ENCODE results near the gene ZFAND3.

The ZFAND3 gene

GRCh38 chr6:38193481-38194281 lies 374.2 kb downstream of the ZFAND3 start:
- DNase-seq, result no peak

- DNase-seq, result no peak
Measured at GRCh38 chr6:38194282-38194572, 374.7 kb downstream of the ZFAND3 start.

GRCh38 chr6:38194589-38194988 lies 375.1 kb downstream of the ZFAND3 start:
- no peak for DNase-seq

DNA sequence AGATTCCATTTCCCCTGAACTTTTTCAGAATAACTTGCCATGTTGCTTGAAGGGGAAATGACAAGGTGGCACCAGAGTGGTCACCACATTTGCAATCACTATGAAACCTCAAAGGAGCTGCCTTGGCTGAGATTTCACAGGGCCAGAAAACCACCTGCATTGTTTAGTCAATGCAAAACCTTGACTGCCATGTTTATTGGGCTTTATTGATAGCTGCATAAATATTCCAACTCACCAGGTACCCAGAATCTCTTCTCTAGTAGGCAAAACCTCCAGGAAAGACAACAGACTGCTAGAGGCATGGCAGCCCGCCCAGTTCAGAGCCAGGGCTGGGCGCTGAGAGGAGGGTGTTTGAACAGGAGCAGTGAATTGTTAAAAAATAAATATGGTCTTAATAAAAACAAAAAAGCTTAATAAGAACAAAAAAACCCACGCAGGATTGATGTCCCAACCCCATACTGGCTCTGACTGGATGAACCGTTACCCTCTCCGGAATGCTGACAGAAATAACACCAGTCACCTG lies 375.6 kb downstream of the ZFAND3 start:
- no peak for DNase-seq

- DNase-seq, result no peak
Measured at GRCh38 chr6:38198219-38198618, 378.7 kb downstream of the ZFAND3 start.
